SK-N-SH treated with all-trans-retinoic acid at 6 μM for 48 hours (cell line): ENCODE data around the gene SH3BGRL.

ENCODE experiments used
- ATAC-seq: fragments of 200-7000 bp; cut with Tn5 transposase; 3 replicates; pipeline ENCODE4 v1.9.1; 2020; ENCODE audit warnings: mild to moderate bottlenecking, moderate library complexity
- ARNTL ChIP-seq: fragments of 450-650 bp; formaldehyde crosslinking; IDR thresholded peaks from 2 replicates; pipeline ENCODE4 v1.5.0; 2020; ENCODE audit warnings: low read depth, mild to moderate bottlenecking, moderate library complexity, borderline replicate concordance
- GLIS3 ChIP-seq: fragments of 250-450 bp; sonication (Bioruptor Pico); IDR thresholded peaks from 2 replicates; pipeline ENCODE4 v1.5.0; 2020; ENCODE audit warnings: mild to moderate bottlenecking, moderate library complexity
- ISL1 ChIP-seq: fragments of 250-450 bp; sonication (Bioruptor Pico); IDR thresholded peaks from 2 replicates; pipeline ENCODE4 v2.1.2; 2022; ENCODE audit warnings: mild to moderate bottlenecking, moderate library complexity
- OSR1 ChIP-seq: fragments of 250-450 bp; sonication (Bioruptor Pico); IDR thresholded peaks from 2 replicates; pipeline ENCODE4 v1.8.0; 2022; ENCODE audit warnings: moderate library complexity, mild to moderate bottlenecking, inconsistent platforms
- RARB ChIP-seq: fragments of 250-450 bp; sonication (Bioruptor Pico); IDR thresholded peaks from 2 replicates; pipeline ENCODE4 v1.8.0; 2021; ENCODE audit warnings: mild to moderate bottlenecking, moderate library complexity
- SNAI2 ChIP-seq: fragments of 250-450 bp; sonication (Bioruptor Pico); IDR thresholded peaks from 2 replicates; pipeline ENCODE4 v1.5.0; 2020; ENCODE audit warnings: mild to moderate bottlenecking, moderate library complexity
- TCF4 ChIP-seq: fragments of 250-450 bp; sonication (Bioruptor Pico); IDR thresholded peaks from 2 replicates; pipeline ENCODE4 v1.8.0; 2021; ENCODE audit warnings: mild to moderate bottlenecking, moderate library complexity, borderline replicate concordance
- TOX ChIP-seq: fragments of 250-450 bp; sonication (Bioruptor Pico); IDR thresholded peaks from 2 replicates; pipeline ENCODE4 v1.8.0; 2021; ENCODE audit warnings: mild to moderate bottlenecking, moderate library complexity, borderline replicate concordance
- ZC3H10 ChIP-seq: fragments of 250-450 bp; sonication (Bioruptor Pico); IDR thresholded peaks from 2 replicates; pipeline ENCODE4 v1.5.1; 2021; ENCODE audit warnings: mild to moderate bottlenecking, moderate library complexity
- ZFP3 ChIP-seq: fragments of 250-450 bp; sonication (Bioruptor Pico); IDR thresholded peaks from 2 replicates; pipeline ENCODE4 v1.5.0; 2020; ENCODE audit warnings: mild to moderate bottlenecking, moderate library complexity
- ZFP30 ChIP-seq: fragments of 450-650 bp; formaldehyde crosslinking; IDR thresholded peaks from 2 replicates; pipeline ENCODE4 v1.5.0; 2022; ENCODE audit warnings: mild to moderate bottlenecking, moderate library complexity
- ZNF565 ChIP-seq: fragments of 450-650 bp; formaldehyde crosslinking; conservative IDR thresholded peaks from 2 replicates; pipeline ENCODE4 v1.5.0; 2020; ENCODE audit warnings: low read depth, mild to moderate bottlenecking, moderate library complexity
- ZNF8 ChIP-seq: fragments of 450-650 bp; formaldehyde crosslinking; IDR thresholded peaks from 2 replicates; pipeline ENCODE4 v1.5.0; 2020; ENCODE audit warnings: mild to moderate bottlenecking, moderate library complexity
- TF ChIP-seq, protein P1 (sequence below): fragments of 250-450 bp; sonication (Bioruptor Pico); IDR thresholded peaks from 2 replicates; pipeline ENCODE4 v1.5.0; 2020; ENCODE audit warnings: mild to moderate bottlenecking, moderate library complexity
- TF ChIP-seq, protein P2 (sequence below): fragments of 250-450 bp; sonication (Bioruptor Pico); IDR thresholded peaks from 2 replicates; pipeline ENCODE4 v1.8.0; 2021; ENCODE audit warnings: low read depth, mild to moderate bottlenecking, moderate library complexity, borderline replicate concordance
- TF ChIP-seq, protein P3 (sequence below): fragments of 250-450 bp; sonication (Bioruptor Pico); IDR thresholded peaks from 2 replicates; pipeline ENCODE4 v1.5.1; 2020; ENCODE audit warnings: low read depth, mild to moderate bottlenecking, moderate library complexity
- TF ChIP-seq, protein P4 (sequence below): fragments of 250-450 bp; sonication (Bioruptor Pico); IDR thresholded peaks from 2 replicates; pipeline ENCODE4 v1.5.1; 2021; ENCODE audit warnings: mild to moderate bottlenecking, moderate library complexity
- TF ChIP-seq, protein P5 (sequence below): fragments of 250-450 bp; sonication (Bioruptor Pico); IDR thresholded peaks from 2 replicates; pipeline ENCODE4 v1.8.0; 2020; ENCODE audit warnings: mild to moderate bottlenecking, moderate library complexity, borderline replicate concordance

The SH3BGRL gene

DNA sequence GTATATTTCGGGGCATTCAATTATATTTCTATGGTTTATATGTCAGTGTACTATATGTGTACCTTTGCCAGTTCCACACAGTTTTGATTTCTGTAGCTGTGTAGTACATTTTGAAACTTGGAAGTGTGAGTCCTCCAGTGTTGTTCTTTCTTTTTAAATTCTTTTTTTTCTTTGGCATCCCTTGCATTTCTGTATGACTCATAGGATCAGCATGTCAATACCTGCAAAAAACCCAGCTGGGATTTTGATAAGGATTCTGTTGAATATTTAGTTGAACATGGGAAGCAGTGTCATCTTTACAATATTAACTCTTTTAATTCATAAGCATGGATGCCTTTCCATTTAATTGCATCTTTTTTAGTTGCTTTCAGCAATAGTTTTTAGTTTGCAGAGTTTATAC is 100.0 kb downstream of the SH3BGRL start:
- TF ChIP-seq ZC3H10 (CRISPR knock-in tag) = no peak
- no peak for TF ChIP-seq TOX (CRISPR knock-in tag)
- TF ChIP-seq, protein P1, sequence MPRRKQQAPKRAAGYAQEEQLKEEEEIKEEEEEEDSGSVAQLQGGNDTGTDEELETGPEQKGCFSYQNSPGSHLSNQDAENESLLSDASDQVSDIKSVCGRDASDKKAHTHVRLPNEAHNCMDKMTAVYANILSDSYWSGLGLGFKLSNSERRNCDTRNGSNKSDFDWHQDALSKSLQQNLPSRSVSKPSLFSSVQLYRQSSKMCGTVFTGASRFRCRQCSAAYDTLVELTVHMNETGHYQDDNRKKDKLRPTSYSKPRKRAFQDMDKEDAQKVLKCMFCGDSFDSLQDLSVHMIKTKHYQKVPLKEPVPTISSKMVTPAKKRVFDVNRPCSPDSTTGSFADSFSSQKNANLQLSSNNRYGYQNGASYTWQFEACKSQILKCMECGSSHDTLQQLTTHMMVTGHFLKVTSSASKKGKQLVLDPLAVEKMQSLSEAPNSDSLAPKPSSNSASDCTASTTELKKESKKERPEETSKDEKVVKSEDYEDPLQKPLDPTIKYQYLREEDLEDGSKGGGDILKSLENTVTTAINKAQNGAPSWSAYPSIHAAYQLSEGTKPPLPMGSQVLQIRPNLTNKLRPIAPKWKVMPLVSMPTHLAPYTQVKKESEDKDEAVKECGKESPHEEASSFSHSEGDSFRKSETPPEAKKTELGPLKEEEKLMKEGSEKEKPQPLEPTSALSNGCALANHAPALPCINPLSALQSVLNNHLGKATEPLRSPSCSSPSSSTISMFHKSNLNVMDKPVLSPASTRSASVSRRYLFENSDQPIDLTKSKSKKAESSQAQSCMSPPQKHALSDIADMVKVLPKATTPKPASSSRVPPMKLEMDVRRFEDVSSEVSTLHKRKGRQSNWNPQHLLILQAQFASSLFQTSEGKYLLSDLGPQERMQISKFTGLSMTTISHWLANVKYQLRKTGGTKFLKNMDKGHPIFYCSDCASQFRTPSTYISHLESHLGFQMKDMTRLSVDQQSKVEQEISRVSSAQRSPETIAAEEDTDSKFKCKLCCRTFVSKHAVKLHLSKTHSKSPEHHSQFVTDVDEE (CRISPR knock-in tag) = no peak
- TF ChIP-seq, protein P2, sequence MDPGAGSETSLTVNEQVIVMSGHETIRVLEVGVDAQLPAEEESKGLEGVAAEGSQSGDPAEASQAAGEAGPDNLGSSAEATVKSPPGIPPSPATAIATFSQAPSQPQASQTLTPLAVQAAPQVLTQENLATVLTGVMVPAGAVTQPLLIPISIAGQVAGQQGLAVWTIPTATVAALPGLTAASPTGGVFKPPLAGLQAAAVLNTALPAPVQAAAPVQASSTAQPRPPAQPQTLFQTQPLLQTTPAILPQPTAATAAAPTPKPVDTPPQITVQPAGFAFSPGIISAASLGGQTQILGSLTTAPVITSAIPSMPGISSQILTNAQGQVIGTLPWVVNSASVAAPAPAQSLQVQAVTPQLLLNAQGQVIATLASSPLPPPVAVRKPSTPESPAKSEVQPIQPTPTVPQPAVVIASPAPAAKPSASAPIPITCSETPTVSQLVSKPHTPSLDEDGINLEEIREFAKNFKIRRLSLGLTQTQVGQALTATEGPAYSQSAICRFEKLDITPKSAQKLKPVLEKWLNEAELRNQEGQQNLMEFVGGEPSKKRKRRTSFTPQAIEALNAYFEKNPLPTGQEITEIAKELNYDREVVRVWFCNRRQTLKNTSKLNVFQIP (CRISPR knock-in tag) = no peak
- TF ChIP-seq RARB (CRISPR knock-in tag) = no peak
- TF ChIP-seq, protein P3, sequence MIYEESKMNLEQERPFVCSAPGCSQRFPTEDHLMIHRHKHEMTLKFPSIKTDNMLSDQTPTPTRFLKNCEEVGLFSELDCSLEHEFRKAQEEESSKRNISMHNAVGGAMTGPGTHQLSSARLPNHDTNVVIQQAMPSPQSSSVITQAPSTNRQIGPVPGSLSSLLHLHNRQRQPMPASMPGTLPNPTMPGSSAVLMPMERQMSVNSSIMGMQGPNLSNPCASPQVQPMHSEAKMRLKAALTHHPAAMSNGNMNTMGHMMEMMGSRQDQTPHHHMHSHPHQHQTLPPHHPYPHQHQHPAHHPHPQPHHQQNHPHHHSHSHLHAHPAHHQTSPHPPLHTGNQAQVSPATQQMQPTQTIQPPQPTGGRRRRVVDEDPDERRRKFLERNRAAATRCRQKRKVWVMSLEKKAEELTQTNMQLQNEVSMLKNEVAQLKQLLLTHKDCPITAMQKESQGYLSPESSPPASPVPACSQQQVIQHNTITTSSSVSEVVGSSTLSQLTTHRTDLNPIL (CRISPR knock-in tag) = no peak
- TF ChIP-seq TCF4 (CRISPR knock-in tag) = no peak
- no peak for TF ChIP-seq SNAI2 (CRISPR knock-in tag)
- TF ChIP-seq OSR1 (CRISPR knock-in tag) = no peak
- no peak for ATAC-seq

DNA sequence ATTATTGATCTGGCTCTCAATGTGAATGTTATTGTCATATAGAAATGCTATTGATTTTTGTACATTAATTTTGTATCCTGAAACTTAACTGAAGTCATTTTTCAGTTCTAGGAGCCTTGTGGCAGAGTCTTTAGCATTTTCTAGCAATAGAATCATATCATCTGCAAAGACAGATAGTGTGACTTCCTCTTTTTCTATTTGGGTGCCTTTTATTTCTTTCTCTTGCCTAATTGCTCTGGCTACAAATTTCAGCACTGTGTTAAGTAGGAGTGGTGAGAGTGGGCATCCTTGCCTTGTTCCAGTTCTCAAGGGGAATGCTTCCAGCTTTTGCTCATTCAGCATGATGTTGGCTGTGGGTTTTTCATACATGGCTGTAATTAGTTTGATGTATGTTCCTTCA is 102.7 kb downstream of the SH3BGRL start:
- TF ChIP-seq ZFP3 (CRISPR knock-in tag) (no peak), ISL1 (CRISPR knock-in tag) (no peak), ZFP30 (no peak), TOX (CRISPR knock-in tag) (no peak), RARB (CRISPR knock-in tag) (no peak), OSR1 (CRISPR knock-in tag) (no peak), GLIS3 (CRISPR knock-in tag) (no peak), ZNF8 (CRISPR knock-in tag) (no peak)
- no peak for ATAC-seq

DNA sequence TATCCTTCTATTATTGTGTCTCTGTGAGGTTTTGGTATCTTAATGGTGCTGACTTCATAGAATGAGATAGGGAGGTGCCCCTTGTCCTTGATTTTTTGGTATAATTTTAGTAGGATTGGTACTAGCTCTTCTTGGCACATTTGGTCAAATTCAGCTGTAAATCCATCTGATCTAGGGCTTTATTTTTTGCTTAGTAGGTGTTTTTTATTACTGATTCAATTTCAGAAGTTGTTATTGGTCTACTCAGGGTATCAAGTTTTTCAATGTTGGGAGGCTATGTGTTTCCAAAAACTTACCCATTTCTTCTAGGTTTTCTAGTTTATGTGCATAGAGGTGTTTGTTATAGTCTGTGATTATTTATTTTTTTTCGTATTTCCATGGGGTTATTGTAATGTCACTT is 103.3 kb downstream of the SH3BGRL start:
- TF ChIP-seq GLIS3 (CRISPR knock-in tag) (no peak), TOX (CRISPR knock-in tag) (no peak), ZNF565 (CRISPR knock-in tag) (no peak), ARNTL (no peak)
- TF ChIP-seq, protein P4, sequence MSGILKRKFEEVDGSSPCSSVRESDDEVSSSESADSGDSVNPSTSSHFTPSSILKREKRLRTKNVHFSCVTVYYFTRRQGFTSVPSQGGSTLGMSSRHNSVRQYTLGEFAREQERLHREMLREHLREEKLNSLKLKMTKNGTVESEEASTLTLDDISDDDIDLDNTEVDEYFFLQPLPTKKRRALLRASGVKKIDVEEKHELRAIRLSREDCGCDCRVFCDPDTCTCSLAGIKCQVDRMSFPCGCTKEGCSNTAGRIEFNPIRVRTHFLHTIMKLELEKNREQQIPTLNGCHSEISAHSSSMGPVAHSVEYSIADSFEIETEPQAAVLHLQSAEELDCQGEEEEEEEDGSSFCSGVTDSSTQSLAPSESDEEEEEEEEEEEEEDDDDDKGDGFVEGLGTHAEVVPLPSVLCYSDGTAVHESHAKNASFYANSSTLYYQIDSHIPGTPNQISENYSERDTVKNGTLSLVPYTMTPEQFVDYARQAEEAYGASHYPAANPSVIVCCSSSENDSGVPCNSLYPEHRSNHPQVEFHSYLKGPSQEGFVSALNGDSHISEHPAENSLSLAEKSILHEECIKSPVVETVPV (CRISPR knock-in tag) = no peak
- ATAC-seq = no peak

DNA sequence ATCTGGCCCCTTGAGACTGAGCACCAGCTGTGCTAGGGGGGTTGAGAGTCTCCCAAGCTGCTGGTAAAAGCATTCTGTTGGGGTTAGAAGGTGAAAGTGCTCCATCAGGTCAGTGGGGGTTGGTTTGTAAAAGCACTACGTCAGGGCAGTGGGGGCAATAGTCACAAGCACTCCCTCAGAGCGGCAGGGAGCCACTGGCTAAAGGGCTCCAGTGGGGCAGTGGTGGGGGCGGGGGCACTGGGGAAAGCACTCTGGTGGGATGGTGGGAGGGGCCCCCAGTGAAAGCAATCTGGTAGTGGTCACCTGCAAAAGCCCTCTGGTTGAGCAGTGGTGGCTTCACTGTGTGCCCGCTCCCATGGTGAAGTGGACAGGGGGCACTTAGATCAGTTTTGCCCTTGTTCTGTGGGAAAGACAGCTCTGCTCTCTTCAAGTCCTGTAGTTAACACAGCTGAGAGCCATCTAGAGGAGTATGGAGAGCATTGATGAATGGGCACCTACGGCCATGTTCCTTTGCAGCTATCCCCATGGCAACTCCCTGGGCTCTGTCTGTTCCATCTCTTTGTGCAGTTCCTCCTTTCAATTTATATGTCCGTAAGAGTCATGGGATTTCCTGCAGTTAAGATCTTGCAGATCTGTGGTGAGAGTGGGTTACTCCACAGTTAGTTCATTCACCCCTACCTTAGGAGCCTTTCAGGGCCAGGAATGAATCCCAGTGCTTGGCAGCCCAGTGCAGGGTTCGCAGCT is 106.4 kb downstream of the SH3BGRL start:
- ATAC-seq = no peak
- TF ChIP-seq, protein P4 (CRISPR knock-in tag) = no peak
- TF ChIP-seq, protein P5, sequence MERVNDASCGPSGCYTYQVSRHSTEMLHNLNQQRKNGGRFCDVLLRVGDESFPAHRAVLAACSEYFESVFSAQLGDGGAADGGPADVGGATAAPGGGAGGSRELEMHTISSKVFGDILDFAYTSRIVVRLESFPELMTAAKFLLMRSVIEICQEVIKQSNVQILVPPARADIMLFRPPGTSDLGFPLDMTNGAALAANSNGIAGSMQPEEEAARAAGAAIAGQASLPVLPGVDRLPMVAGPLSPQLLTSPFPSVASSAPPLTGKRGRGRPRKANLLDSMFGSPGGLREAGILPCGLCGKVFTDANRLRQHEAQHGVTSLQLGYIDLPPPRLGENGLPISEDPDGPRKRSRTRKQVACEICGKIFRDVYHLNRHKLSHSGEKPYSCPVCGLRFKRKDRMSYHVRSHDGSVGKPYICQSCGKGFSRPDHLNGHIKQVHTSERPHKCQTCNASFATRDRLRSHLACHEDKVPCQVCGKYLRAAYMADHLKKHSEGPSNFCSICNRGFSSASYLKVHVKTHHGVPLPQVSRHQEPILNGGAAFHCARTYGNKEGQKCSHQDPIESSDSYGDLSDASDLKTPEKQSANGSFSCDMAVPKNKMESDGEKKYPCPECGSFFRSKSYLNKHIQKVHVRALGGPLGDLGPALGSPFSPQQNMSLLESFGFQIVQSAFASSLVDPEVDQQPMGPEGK (CRISPR knock-in tag) = no peak
- TF ChIP-seq SNAI2 (CRISPR knock-in tag) = no peak
- TF ChIP-seq TOX (CRISPR knock-in tag) = no peak
- no peak for TF ChIP-seq ZNF565 (CRISPR knock-in tag)
